Peyer's patch (tissue), 4 donors: ENCODE data around the gene OR2T27.

Experiments
- POLR2A ChIP-seq, 2 donors: fragments of 450-650 bp; IDR thresholded peaks; one replicate each; pipeline ENCODE4 v1.5.1; 2017; ENCODE audit warnings: antibody characterized with exemption in 2 of 2, mild to moderate bottlenecking in 2 of 2, moderate library complexity in 2 of 2
- TF ChIP-seq, protein P1 (sequence below), 6 experiments: fragments of 450-650 bp in 4 of 6; fragments of 200-600 bp in 2 of 6; sonication (generic) in 1 of 6; IDR thresholded peaks; one replicate each; pipeline ENCODE4 v1.5.1; 2017 to 2019; ENCODE audit warnings: antibody characterized with exemption in 6 of 6, mild to moderate bottlenecking in 3 of 6, moderate library complexity in 1 of 6

DNA sequence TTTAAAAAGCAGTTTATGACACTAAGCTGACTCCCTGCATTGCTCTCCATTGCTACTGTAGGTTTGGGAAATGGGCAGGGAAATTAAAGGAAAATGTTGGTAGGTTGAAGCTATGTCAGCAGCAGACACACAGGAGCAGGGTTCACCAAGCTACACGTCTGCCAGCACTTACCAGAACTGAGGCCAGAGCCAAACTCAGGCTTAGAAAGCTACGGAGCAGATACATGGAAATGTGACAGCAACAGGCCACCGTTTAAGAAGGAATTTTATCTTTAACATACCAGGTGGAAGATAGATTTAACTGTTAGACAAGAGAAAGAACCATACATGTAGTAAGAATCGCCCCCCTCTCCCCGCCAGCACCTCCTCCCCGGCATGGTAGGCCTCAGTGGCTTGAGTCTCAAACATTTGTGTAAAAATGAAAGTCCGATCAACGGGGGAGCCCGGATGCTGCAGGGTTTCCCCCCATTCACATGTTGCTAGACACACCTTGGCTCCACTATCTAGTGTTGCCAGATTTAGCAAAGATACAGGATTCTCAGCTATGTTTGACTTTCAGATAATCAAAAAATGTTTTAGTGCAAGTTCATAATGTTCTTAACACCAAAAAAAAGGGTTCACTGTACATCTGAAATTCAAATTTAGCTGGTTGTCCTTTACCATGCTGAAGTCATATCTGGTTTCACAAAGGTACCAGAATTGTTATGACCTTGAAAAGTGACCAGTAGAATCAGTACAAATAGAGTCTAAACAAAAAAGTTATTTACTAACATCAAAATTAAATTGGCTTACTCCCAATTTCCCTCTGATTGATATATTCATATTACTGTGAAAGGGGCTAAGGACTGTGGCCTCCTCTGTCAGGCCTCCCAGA is 27.1 kb downstream of the OR2T27 start:
- TF ChIP-seq, protein P1, sequence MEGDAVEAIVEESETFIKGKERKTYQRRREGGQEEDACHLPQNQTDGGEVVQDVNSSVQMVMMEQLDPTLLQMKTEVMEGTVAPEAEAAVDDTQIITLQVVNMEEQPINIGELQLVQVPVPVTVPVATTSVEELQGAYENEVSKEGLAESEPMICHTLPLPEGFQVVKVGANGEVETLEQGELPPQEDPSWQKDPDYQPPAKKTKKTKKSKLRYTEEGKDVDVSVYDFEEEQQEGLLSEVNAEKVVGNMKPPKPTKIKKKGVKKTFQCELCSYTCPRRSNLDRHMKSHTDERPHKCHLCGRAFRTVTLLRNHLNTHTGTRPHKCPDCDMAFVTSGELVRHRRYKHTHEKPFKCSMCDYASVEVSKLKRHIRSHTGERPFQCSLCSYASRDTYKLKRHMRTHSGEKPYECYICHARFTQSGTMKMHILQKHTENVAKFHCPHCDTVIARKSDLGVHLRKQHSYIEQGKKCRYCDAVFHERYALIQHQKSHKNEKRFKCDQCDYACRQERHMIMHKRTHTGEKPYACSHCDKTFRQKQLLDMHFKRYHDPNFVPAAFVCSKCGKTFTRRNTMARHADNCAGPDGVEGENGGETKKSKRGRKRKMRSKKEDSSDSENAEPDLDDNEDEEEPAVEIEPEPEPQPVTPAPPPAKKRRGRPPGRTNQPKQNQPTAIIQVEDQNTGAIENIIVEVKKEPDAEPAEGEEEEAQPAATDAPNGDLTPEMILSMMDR (IDR thresholded peaks at IDR 0.05) = no peak
- TF ChIP-seq POLR2A (IDR thresholded peaks at IDR 0.05) = no peak
